CD8-positive, alpha-beta memory T cell (primary cell): Measurements from ENCODE around the gene DNAH11. TPM values are rescaled to one million over a fixed set of nuclear protein-coding genes. Genes with fewer than 3 reads are reported as not detected.

Source experiments
- CTCF ChIA-PET: fragments of 350-600 bp; sonication (Branson Sonifier 250); formaldehyde crosslinking; loops from one replicate; lab custom pipeline; 2021; ENCODE audit warnings: antibody characterized with exemption; lab: Charles Lee
- POLR2A ChIA-PET: fragments of 350-600 bp; sonication (Branson Sonifier 250); formaldehyde crosslinking; loops from one replicate; lab custom pipeline; 2021; ENCODE audit warnings: antibody characterized with exemption; lab: Charles Lee
- DNase-seq, 5 donors: peaks; one replicate each; pipeline versions ENCODE4 v3.0.0 to v3.0.0-alpha.2; 2020 to 2022; ENCODE audit warnings: mixed read lengths in 1 of 5
- H3K27ac ChIP-seq: one replicate; pipeline ENCODE4 v1.7.0; 2013; ENCODE audit warnings: low read depth, mild to moderate bottlenecking, low read length, moderate library complexity
- H3K27me3 ChIP-seq: 2 replicates; pipeline ENCODE4 v1.7.0; 2013; ENCODE audit warnings: low read length, mild to moderate bottlenecking; ENCODE audit not compliant: insufficient read depth, poor library complexity, severe bottlenecking
- H3K36me3 ChIP-seq: 2 replicates; pipeline ENCODE4 v1.7.0; 2013; ENCODE audit warnings: mild to moderate bottlenecking, low read length, moderate library complexity; ENCODE audit not compliant: insufficient read depth
- H3K4me1 ChIP-seq: 2 replicates; pipeline ENCODE4 v1.7.0; 2013; ENCODE audit warnings: mild to moderate bottlenecking, low read length, moderate library complexity; ENCODE audit not compliant: insufficient read depth
- H3K4me3 ChIP-seq: 2 replicates; pipeline ENCODE4 v1.7.0; 2013; ENCODE audit warnings: mild to moderate bottlenecking, low read length
- H3K9me3 ChIP-seq: 2 replicates; pipeline ENCODE4 v1.7.0; 2013; ENCODE audit warnings: mild to moderate bottlenecking, low read length
- H3K27ac Mint-ChIP-seq, 8 donors: one replicate each; pipeline ENCODE4 v1.8.0; 2020 to 2021; ENCODE audit warnings: mixed read lengths in 8 of 8, mild to moderate bottlenecking in 6 of 8, inconsistent platforms in 3 of 8, moderate library complexity in 3 of 8
- H3K27me3 Mint-ChIP-seq, 2 donors: one replicate each; pipeline ENCODE4 v1.8.0; 2020 to 2021; ENCODE audit warnings: mixed read lengths in 2 of 2, mild to moderate bottlenecking in 1 of 2, moderate library complexity in 1 of 2
- H3K36me3 Mint-ChIP-seq, 3 donors: one replicate each; pipeline ENCODE4 v1.8.0; 2020 to 2021; ENCODE audit warnings: mixed read lengths in 3 of 3, inconsistent platforms in 1 of 3, mild to moderate bottlenecking in 1 of 3
- H3K4me1 Mint-ChIP-seq, 3 donors: one replicate each; pipeline ENCODE4 v1.8.0; 2020 to 2021; ENCODE audit warnings: mixed read lengths in 3 of 3, inconsistent platforms in 1 of 3, mild to moderate bottlenecking in 1 of 3
- H3K4me3 Mint-ChIP-seq, 7 donors: one replicate each; pipeline ENCODE4 v1.8.0; 2020 to 2021; ENCODE audit warnings: mixed read lengths in 7 of 7, mild to moderate bottlenecking in 6 of 7, moderate library complexity in 4 of 7, inconsistent platforms in 2 of 7
- H3K9me3 Mint-ChIP-seq, 5 donors: one replicate each; pipeline ENCODE4 v1.8.0; 2020 to 2022; ENCODE audit warnings: mixed read lengths in 5 of 5, mild to moderate bottlenecking in 3 of 5, moderate library complexity in 2 of 5, inconsistent platforms in 1 of 5
- polyA plus RNA-seq: library from polyadenylated mRNA; unstranded; fragments of 300-500 nt; fragmentation: Illumina TruSeq; gene quantifications from one replicate; pipeline ENCODE4 v1.2.3, GENCODE V29; 2021
- total RNA-seq, 2 experiments: library from RNA; stranded (reverse); gene quantifications; one replicate each; pipeline ENCODE4 v1.2.3, GENCODE V29; 2021

DNAH11 gene
- total and polyA plus RNA-seq, 3 experiments from 2014 or later: 0.02 TPM; not detected in 2

- Histone ChIP-seq H3K36me3 (no peaks in the 10 kb centered on the region), H3K9me3 (no peaks in the 10 kb centered on the region), H3K27ac (no peak overlapping the region), H3K4me3 (no peak overlapping the region), H3K4me1 (no peaks in the 10 kb centered on the region), H3K27me3 (no peaks in the 10 kb centered on the region)
- Mint-ChIP-seq H3K27ac (peak overlapping the region in 1 of 8 donors; percentile 22), H3K27me3 (peaks cover 5 to 36% of the 10 kb centered on the region in 2 donors), H3K4me1 (no peaks in the 10 kb centered on the region), H3K4me3 (no peak overlapping the region), H3K36me3 (no peaks in the 10 kb centered on the region), H3K9me3 (no peaks in the 10 kb centered on the region)
- no peak for DNase-seq
- CTCF ChIA-PET: no interaction called here
- POLR2A ChIA-PET: no interaction called here
Observed at GRCh38 chr7:21757537-21758282, 214.9 kb downstream of the DNAH11 start.

- H3K4me1 Mint-ChIP-seq: no peaks in the 10 kb centered on the region
- H3K27ac Mint-ChIP-seq: no peak overlapping the region
- Histone ChIP-seq H3K27me3 (no peaks in the 10 kb centered on the region), H3K4me3 (no peak overlapping the region), H3K4me1 (no peaks in the 10 kb centered on the region), H3K27ac (no peak overlapping the region), H3K36me3 (no peaks in the 10 kb centered on the region), H3K9me3 (no peaks in the 10 kb centered on the region)
- ChIA-PET POLR2A (no interaction called here), CTCF (no interaction called here)
- no peaks in the 10 kb centered on the region for H3K9me3 Mint-ChIP-seq
- peaks cover 6 to 39% of the 10 kb centered on the region in 2 donors for H3K27me3 Mint-ChIP-seq
- no peak for DNase-seq
- H3K4me3 Mint-ChIP-seq: no peak overlapping the region
- H3K36me3 Mint-ChIP-seq: no peaks in the 10 kb centered on the region
Observed at GRCh38 chr7:21758286-21758685, 215.4 kb downstream of the DNAH11 start.

GRCh38 chr7:21762469-21762868 lies 219.6 kb downstream of the DNAH11 start:
- Mint-ChIP-seq H3K27me3 (peaks cover 5 to 22% of the 10 kb centered on the region in 2 donors), H3K4me3 (no peak overlapping the region), H3K9me3 (no peaks in the 10 kb centered on the region), H3K27ac (no peak overlapping the region), H3K4me1 (no peaks in the 10 kb centered on the region), H3K36me3 (no peaks in the 10 kb centered on the region)
- H3K4me1 ChIP-seq: no peaks in the 10 kb centered on the region
- no peak for DNase-seq
- no peak overlapping the region for H3K27ac ChIP-seq
- H3K27me3 ChIP-seq: no peaks in the 10 kb centered on the region
- CTCF ChIA-PET: no interaction called here
- H3K4me3 ChIP-seq: no peak overlapping the region
- H3K36me3 ChIP-seq: no peaks in the 10 kb centered on the region
- H3K9me3 ChIP-seq: no peaks in the 10 kb centered on the region
- POLR2A ChIA-PET: no interaction called here

GRCh38 chr7:21763818-21764217 lies 221.0 kb downstream of the DNAH11 start:
- POLR2A ChIA-PET: no interaction called here
- Mint-ChIP-seq H3K4me3 (no peak overlapping the region), H3K4me1 (no peaks in the 10 kb centered on the region), H3K9me3 (no peaks in the 10 kb centered on the region), H3K27me3 (peaks cover 5 to 23% of the 10 kb centered on the region in 2 donors), H3K36me3 (no peaks in the 10 kb centered on the region), H3K27ac (no peak overlapping the region)
- H3K9me3 ChIP-seq: no peaks in the 10 kb centered on the region
- H3K36me3 ChIP-seq: no peaks in the 10 kb centered on the region
- no peaks in the 10 kb centered on the region for H3K4me1 ChIP-seq
- CTCF ChIA-PET: no interaction called here
- no peak for DNase-seq
- no peaks in the 10 kb centered on the region for H3K27me3 ChIP-seq
- no peak overlapping the region for H3K27ac ChIP-seq
- H3K4me3 ChIP-seq: no peak overlapping the region

- H3K27me3 ChIP-seq: no peaks in the 10 kb centered on the region
- H3K36me3 ChIP-seq: no peaks in the 10 kb centered on the region
- CTCF ChIA-PET: no interaction called here
- POLR2A ChIA-PET: no interaction called here
- Mint-ChIP-seq H3K9me3 (no peaks in the 10 kb centered on the region), H3K27me3 (peaks cover 3 to 17% of the 10 kb centered on the region in 2 donors), H3K4me1 (no peaks in the 10 kb centered on the region), H3K27ac (no peak overlapping the region), H3K36me3 (no peaks in the 10 kb centered on the region), H3K4me3 (no peak overlapping the region)
- H3K4me3 ChIP-seq: no peak overlapping the region
- no peak overlapping the region for H3K27ac ChIP-seq
- H3K9me3 ChIP-seq: no peaks in the 10 kb centered on the region
- no peaks in the 10 kb centered on the region for H3K4me1 ChIP-seq
- no peak for DNase-seq
Observed at GRCh38 chr7:21766218-21766617, 223.4 kb downstream of the DNAH11 start.

- Mint-ChIP-seq H3K27ac (no peak overlapping the region), H3K4me1 (peaks cover 0 to 5% (median 0%) of the 10 kb centered on the region in 3 donors), H3K36me3 (no peaks in the 10 kb centered on the region), H3K27me3 (peaks cover 7 to 20% of the 10 kb centered on the region in 2 donors), H3K4me3 (no peak overlapping the region), H3K9me3 (no peaks in the 10 kb centered on the region)
- no peak for DNase-seq
- CTCF ChIA-PET: no interaction called here
- Histone ChIP-seq H3K27me3 (no peaks in the 10 kb centered on the region), H3K4me1 (no peaks in the 10 kb centered on the region), H3K9me3 (no peaks in the 10 kb centered on the region), H3K4me3 (no peak overlapping the region), H3K36me3 (no peaks in the 10 kb centered on the region), H3K27ac (no peak overlapping the region)
- POLR2A ChIA-PET: no interaction called here
Observed at GRCh38 chr7:21767300-21767900, 224.6 kb downstream of the DNAH11 start.

- Mint-ChIP-seq H3K27ac (no peak overlapping the region), H3K4me1 (peaks cover 0 to 5% (median 0%) of the 10 kb centered on the region in 3 donors), H3K4me3 (no peak overlapping the region), H3K36me3 (no peaks in the 10 kb centered on the region), H3K27me3 (peaks cover 5 to 20% of the 10 kb centered on the region in 2 donors), H3K9me3 (no peaks in the 10 kb centered on the region)
- H3K4me1 ChIP-seq: no peaks in the 10 kb centered on the region
- ChIA-PET POLR2A (no interaction called here), CTCF (no interaction called here)
- no peaks in the 10 kb centered on the region for H3K36me3 ChIP-seq
- no peak overlapping the region for H3K27ac ChIP-seq
- DNase-seq: no peak
- no peaks in the 10 kb centered on the region for H3K27me3 ChIP-seq
- H3K4me3 ChIP-seq: no peak overlapping the region
- H3K9me3 ChIP-seq: no peaks in the 10 kb centered on the region
Observed at GRCh38 chr7:21768279-21768678, 225.4 kb downstream of the DNAH11 start.

- Histone ChIP-seq H3K27me3 (no peaks in the 10 kb centered on the region), H3K4me1 (no peaks in the 10 kb centered on the region), H3K36me3 (no peaks in the 10 kb centered on the region), H3K27ac (no peak overlapping the region), H3K4me3 (no peak overlapping the region), H3K9me3 (no peaks in the 10 kb centered on the region)
- ChIA-PET CTCF (no interaction called here), POLR2A (no interaction called here)
- H3K27ac Mint-ChIP-seq: no peak overlapping the region
- peaks cover 0 to 5% (median 0%) of the 10 kb centered on the region in 3 donors for H3K4me1 Mint-ChIP-seq
- H3K4me3 Mint-ChIP-seq: no peak overlapping the region
- H3K27me3 Mint-ChIP-seq: peaks cover 4 to 20% of the 10 kb centered on the region in 2 donors
- H3K9me3 Mint-ChIP-seq: no peaks in the 10 kb centered on the region
- no peak for DNase-seq
- H3K36me3 Mint-ChIP-seq: no peaks in the 10 kb centered on the region
Observed at GRCh38 chr7:21771266-21771665, 228.4 kb downstream of the DNAH11 start.
